ENCODE data around the gene P2RY2.

- TF ChIP-seq CTCF (IDR thresholded peaks at IDR 0.05) = no peak
- TF ChIP-seq POLR2A (IDR thresholded peaks at IDR 0.05; ENCODE audit: low read length) = no peak
- no peak for TF ChIP-seq EP300 (IDR thresholded peaks at IDR 0.05)
- TF ChIP-seq MYC (IDR thresholded peaks at IDR 0.05; ENCODE audit: borderline replicate concordance, low read length) = no peak
- TF ChIP-seq RFX5 (IDR thresholded peaks at IDR 0.05) = no peak
- no peak for TF ChIP-seq MAX (IDR thresholded peaks at IDR 0.05)
These were observed 26.6 kb downstream of the P2RY2 start for GRCh38 chr11:73244589-73245240.

All from A549 (cell line).